Ectodermal cell (in vitro differentiated cells): ENCODE data around the gene RPTOR.
"Not testable (repeated sequence)": the region's sequence is repeated elsewhere in the genome, so short reads cannot be mapped to it uniquely, and the experiment has no call there.

Experiments
- H3K27ac ChIP-seq: 2 replicates; pipeline ENCODE4 v1.7.0; 2013; ENCODE audit warnings: mild to moderate bottlenecking, low read depth, low read length; ENCODE audit not compliant: insufficient read depth, poor library complexity, severe bottlenecking
- H3K27me3 ChIP-seq: 2 replicates; pipeline ENCODE4 v1.7.0; 2013; ENCODE audit warnings: mild to moderate bottlenecking, low read length; ENCODE audit not compliant: insufficient read depth, control insufficient read depth, poor library complexity, severe bottlenecking
- H3K36me3 ChIP-seq: one replicate; pipeline ENCODE4 v1.7.0; 2013; ENCODE audit warnings: low read length; ENCODE audit not compliant: control insufficient read depth, insufficient read depth
- H3K4me1 ChIP-seq: one replicate; pipeline ENCODE4 v1.7.0; 2013; ENCODE audit warnings: low read length; ENCODE audit not compliant: control insufficient read depth, insufficient read depth
- H3K4me3 ChIP-seq: 2 replicates; pipeline ENCODE4 v1.7.0; 2013; ENCODE audit warnings: low read depth, low read length, control low read depth; ENCODE audit not compliant: insufficient read depth
- H3K9me3 ChIP-seq: 2 replicates; pipeline ENCODE4 v1.7.0; 2013; ENCODE audit warnings: mild to moderate bottlenecking, low read length, moderate library complexity; ENCODE audit not compliant: control insufficient read depth
- WGBS, 2 experiments: methylation state at CpG; one replicate each; pipeline ENCODE4 v1.1.7; 2013; ENCODE audit warnings: missing lambda C conversion rate in 2 of 2; 5-methylcytosine and 5-hydroxymethylcytosine counted together

Gene RPTOR

DNA sequence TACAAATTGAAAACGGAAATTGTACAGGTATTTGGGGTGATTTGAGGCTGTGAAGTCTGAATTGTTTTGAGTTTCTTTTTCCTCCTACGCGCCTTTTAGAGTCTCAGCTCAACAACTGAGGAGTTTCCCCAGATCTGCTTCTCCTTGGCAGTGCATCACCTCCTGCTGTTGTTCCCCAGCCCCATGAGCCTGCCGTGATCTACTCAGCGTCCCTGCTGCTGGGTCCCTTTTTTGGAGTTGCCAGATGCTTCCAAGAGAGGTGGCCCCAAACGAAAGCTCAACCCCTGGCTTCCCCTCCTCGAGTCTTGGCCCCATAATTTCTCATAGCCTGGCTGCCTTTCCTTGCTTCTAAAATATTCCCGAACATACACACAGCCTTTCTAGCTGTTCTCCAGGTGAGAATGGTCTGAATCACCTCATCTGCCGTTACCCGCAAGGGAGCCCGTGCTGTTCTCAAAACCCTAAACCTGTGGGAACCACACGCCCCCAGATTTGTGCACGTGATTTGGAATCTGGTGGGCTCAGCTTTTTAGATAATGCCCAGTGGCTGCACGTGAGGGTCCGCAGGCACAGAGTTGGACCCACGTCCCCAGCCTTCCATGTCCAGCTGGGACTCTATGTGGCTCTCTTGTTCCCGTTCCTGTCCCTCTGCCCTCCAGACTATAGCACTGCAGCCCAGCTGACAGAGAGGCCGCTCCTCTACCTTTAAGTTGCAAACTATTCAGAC, 267.9 kb downstream of the RPTOR start:
- WGBS, 2 experiments: 93 to 94% methylated on average over 18 of the region's 18 CpGs
- Histone ChIP-seq H3K27me3 (no peaks in the 10 kb centered on the region), H3K4me1 (no peaks in the 10 kb centered on the region)

DNA sequence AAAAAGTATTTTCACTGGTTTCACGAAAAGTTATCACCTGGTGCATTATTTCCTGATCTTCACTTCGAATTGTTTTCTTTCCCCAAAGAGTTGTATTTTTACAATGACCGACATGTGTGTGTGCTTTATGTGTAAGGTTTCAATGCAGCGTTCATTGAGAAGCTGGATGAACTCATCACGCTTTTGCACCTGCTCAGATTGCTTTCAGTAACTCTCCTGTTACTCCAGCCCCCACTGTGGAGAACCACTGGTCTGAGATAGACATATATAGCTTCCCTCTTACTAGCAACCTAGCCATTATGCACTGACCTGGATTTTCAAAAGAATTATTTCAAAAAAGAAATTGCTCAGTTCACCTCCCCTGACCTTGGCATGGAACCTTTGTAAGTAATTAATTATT, 268.7 kb downstream of the RPTOR start:
- H3K9me3 ChIP-seq: no peaks in the 10 kb centered on the region
- no peak overlapping the region for H3K27ac ChIP-seq
- no peaks in the 10 kb centered on the region for H3K27me3 ChIP-seq
- 95 to 96% methylated on average over 5 of the region's 5 CpGs for WGBS, 2 experiments
- H3K36me3 ChIP-seq: no peaks in the 10 kb centered on the region
- H3K4me1 ChIP-seq: no peaks in the 10 kb centered on the region
- no peak overlapping the region for H3K4me3 ChIP-seq

More for the DNA sequence above, 267.9 kb downstream of the RPTOR start:
- Histone ChIP-seq H3K9me3 (no peaks in the 10 kb centered on the region), H3K36me3 (no peaks in the 10 kb centered on the region), H3K27ac (no peak overlapping the region), H3K4me3 (no peak overlapping the region)

DNA sequence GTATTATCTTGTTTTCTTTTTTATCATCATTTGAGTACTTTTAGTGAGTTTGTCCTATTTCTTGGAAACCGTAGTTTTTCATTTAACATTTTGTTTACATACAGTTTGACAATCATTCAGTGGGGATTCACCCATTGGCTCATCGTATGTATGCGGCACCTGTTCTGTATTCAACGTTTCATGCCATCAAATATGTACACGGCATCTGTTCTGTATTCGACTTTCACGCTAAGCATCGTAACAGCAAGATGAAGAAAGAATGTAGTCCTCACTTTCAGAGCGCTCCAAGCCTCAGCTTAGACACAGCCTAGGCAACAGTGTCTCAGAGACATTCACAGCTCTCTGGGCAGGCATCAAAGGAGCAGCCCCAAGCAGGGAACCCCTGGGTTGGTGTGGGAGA, 269.9 kb downstream of the RPTOR start:
- Histone ChIP-seq H3K27ac (no peak overlapping the region), H3K4me3 (no peak overlapping the region), H3K9me3 (no peaks in the 10 kb centered on the region), H3K4me1 (no peaks in the 10 kb centered on the region), H3K36me3 (no peaks in the 10 kb centered on the region), H3K27me3 (no peaks in the 10 kb centered on the region)
- 97 to 98% methylated on average over 9 of the region's 9 CpGs for WGBS, 2 experiments

DNA sequence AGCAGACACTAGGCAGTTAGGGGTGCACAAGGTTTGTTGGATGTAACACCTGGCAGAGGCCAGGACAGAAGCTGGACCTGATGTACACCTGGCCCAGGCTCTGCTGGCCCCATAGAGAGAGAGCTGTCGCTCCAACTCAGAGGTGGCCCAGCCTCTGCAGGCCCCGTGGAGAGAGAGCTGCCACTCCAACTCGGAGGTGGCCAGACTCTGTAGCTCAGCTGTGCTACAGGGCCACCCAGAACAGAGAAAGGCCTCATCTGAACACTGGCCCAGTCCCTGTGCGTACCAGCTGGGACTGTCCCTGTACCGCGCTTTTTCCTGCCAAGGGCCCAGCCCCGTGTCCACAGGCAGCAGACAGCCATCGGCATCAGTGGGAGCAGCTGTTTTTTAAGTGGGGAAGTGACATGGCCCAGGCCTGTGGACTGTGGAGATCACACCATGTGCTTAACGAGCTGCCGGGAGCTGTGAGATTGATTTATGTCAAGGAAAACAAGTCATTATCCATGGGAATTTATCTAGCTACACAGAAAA, 270.6 kb downstream of the RPTOR start:
- H3K4me3 ChIP-seq: no peak overlapping the region
- WGBS, 2 experiments: 92 to 94% methylated on average over 10 of the region's 10 CpGs
- H3K36me3 ChIP-seq: no peaks in the 10 kb centered on the region
- H3K9me3 ChIP-seq: no peaks in the 10 kb centered on the region
- no peaks in the 10 kb centered on the region for H3K27me3 ChIP-seq
- peaks cover 3% of the 10 kb centered on the region for H3K4me1 ChIP-seq
- H3K27ac ChIP-seq: no peak overlapping the region

DNA sequence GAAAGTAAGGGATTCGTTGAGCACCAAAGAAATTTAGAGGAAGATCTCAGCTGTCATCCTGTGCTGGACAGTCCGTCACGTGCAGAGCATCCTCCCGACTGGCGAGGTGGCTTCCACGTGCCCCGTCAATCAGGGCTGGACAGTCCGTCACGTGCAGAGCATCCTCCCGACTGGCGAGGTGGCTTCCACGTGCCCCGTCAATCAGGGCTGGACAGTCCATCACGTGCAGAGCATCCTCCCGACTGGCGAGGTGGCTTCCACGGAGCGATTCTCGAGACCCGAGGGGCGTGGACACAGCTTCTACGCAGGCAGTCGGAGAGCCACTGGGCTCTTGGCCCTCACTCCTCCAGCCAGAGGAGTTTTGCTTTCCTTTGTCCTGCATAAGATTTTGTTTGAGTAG, 271.1 kb downstream of the RPTOR start:
- H3K4me1 ChIP-seq, H3K4me3 ChIP-seq, H3K36me3 ChIP-seq, H3K27ac ChIP-seq, H3K27me3 ChIP-seq, H3K9me3 ChIP-seq: not testable (repeated sequence)
- 95% methylated on average over 23 of the region's 23 CpGs for WGBS, 2 experiments

DNA sequence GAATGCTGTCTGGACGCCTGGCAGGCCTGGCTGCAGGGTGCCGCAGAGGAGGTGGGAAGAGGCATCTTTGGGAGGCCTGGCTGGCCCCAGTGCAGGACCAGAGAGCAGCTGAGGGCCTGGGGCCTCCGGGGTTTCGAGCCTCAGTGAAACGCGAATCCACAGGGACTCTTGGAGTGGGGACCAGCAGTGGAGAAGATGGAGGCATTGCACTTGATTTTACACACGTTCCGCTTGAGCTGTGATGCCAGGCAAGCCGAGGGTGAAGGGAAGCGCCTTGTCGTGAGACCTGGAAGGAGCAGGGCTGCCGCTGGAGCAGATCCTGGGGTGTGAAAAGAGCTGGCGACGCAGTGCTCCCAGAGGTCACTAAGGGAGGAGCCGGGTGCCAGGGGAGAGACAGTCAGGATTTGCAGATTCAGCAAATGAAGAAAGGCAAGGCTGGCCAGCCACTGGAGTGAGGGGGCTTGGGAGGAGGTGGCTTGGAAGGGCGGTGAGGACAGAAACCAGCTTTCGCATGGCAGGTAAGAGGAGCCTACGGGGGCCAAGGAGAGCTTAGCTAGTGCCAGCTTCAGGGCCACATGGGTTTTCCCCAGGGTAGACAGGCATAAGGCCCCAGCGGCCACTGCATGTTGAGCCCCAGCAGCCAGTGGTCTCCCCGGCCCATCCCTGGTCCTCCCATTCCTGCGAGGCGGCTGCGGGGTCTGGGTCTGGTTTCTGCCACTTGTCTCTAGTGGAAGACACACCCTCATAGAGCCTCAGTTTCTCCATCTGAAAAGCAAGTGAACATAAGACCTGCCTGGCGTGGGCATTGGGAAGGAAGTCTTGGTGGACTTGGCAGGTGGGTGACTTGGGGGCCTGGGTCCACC, 271.8 kb downstream of the RPTOR start:
- H3K4me3 ChIP-seq: no peak overlapping the region
- peaks cover 8% of the 10 kb centered on the region for H3K4me1 ChIP-seq
- H3K9me3 ChIP-seq: no peaks in the 10 kb centered on the region
- no peak overlapping the region for H3K27ac ChIP-seq
- 93 to 94% methylated on average over 24 of the region's 24 CpGs for WGBS, 2 experiments
- H3K27me3 ChIP-seq: no peaks in the 10 kb centered on the region
- no peaks in the 10 kb centered on the region for H3K36me3 ChIP-seq

DNA sequence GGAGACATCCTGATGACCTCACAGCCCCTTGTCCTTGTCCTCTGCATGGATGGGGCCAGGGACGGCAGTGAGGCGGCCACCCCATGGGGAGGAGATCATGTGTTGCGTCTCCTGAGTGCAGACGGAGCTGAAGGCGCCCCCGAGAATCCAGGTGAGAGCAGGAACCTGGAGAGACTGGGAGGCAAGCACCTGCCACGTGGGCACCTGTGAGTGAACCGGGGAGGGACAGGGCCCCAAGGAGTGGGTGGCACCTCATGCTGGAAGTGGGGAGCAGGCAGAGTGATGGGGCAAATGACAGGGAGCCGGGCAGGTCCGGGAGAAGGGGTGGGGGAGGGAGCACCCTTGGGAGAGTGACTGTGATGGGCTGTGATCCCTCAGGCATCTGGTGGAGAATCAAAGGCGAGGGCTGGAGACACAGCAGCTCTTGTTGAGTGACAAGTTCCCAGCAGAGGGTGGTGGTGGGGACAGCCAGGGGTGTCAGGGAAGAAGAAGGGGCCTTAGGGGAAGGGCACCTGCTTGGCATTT, 272.7 kb downstream of the RPTOR start:
- peaks cover 8% of the 10 kb centered on the region for H3K4me1 ChIP-seq

DNA sequence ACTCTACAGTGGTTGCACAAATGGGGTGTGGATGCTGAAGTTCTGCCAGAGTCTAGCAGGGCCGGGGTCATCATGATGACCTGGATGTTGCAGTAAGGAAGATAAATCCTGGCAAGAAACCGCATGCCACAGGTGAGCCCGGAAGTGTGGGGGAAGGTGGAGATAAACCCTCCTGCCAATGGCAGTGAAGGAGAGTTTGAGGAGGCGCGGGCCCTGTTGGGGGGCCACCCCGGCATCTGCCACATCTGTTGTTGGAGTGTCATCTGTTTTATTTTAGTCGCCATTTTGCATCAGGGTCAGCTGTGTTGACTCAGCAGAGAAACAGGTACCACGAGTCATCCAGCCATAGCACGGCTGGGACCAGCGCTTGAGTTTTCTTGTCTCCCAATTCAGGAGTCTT, 273.2 kb downstream of the RPTOR start:
- H3K27me3 ChIP-seq: no peaks in the 10 kb centered on the region
- H3K36me3 ChIP-seq: no peaks in the 10 kb centered on the region
- no peak overlapping the region for H3K27ac ChIP-seq
- no peak overlapping the region for H3K4me3 ChIP-seq
- no peaks in the 10 kb centered on the region for H3K9me3 ChIP-seq
- H3K4me1 ChIP-seq: peaks cover 8% of the 10 kb centered on the region
- 89 to 91% methylated on average over 10 of the region's 10 CpGs for WGBS, 2 experiments

More for the DNA sequence above, 272.7 kb downstream of the RPTOR start:
- Histone ChIP-seq H3K27ac (no peak overlapping the region), H3K9me3 (no peaks in the 10 kb centered on the region), H3K27me3 (no peaks in the 10 kb centered on the region), H3K36me3 (no peaks in the 10 kb centered on the region), H3K4me3 (no peak overlapping the region)
- 94 to 95% methylated on average over 11 of the region's 11 CpGs for WGBS, 2 experiments

DNA sequence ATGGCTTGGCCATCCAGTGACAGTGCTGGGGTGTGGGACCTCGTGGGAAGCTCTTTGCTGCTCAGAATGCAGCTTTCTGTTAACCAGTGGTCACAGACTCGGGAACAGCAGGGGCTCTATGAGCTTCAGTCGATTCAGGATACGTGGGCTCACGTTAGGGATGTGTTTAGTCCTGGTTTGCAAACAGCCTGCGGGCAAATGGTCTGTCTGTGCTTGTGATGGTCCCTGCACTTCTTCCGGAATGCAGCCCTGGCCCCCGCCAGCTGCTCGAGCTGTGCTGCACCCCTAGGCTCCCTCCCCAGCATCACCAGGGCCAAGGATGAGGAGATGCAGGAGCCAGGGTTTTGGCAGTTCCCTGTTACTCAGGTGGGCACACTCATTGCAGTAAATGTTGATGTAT, 274.2 kb downstream of the RPTOR start:
- H3K27ac ChIP-seq: no peak overlapping the region
- no peaks in the 10 kb centered on the region for H3K9me3 ChIP-seq
- H3K4me1 ChIP-seq: peaks cover 8% of the 10 kb centered on the region
- WGBS, 2 experiments: 86 to 89% methylated on average over 9 of the region's 9 CpGs
- no peaks in the 10 kb centered on the region for H3K27me3 ChIP-seq
- no peaks in the 10 kb centered on the region for H3K36me3 ChIP-seq
- no peak overlapping the region for H3K4me3 ChIP-seq
